ENCODE measurements around the gene C1QTNF8.

- TF ChIP-seq, protein P1, sequence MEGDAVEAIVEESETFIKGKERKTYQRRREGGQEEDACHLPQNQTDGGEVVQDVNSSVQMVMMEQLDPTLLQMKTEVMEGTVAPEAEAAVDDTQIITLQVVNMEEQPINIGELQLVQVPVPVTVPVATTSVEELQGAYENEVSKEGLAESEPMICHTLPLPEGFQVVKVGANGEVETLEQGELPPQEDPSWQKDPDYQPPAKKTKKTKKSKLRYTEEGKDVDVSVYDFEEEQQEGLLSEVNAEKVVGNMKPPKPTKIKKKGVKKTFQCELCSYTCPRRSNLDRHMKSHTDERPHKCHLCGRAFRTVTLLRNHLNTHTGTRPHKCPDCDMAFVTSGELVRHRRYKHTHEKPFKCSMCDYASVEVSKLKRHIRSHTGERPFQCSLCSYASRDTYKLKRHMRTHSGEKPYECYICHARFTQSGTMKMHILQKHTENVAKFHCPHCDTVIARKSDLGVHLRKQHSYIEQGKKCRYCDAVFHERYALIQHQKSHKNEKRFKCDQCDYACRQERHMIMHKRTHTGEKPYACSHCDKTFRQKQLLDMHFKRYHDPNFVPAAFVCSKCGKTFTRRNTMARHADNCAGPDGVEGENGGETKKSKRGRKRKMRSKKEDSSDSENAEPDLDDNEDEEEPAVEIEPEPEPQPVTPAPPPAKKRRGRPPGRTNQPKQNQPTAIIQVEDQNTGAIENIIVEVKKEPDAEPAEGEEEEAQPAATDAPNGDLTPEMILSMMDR (IDR thresholded peaks at IDR 0.05; ENCODE audit: insufficient read depth, low read depth, low read length): no peak
- TF ChIP-seq EZH2 (IDR thresholded peaks at IDR 0.05; ENCODE audit: insufficient read depth, low read length): no peak
Observed at GRCh38 chr16:1038932-1039331, 57.1 kb downstream of the C1QTNF8 start.

All from astrocyte (in vitro differentiated cells and primary cell).